Muscle layer of colon (tissue), 2 donors: ENCODE results near the gene IMMP2L.
"Not testable (repeated sequence)": the region's sequence is repeated elsewhere in the genome, so short reads cannot be mapped to it uniquely, and the experiment has no call there.

ENCODE experiments used
- H3K27ac ChIP-seq: one replicate; pipeline ENCODE4 v1.7.0; 2013; ENCODE audit warnings: low read depth, mild to moderate bottlenecking, low read length, moderate library complexity
- H3K27me3 ChIP-seq, 2 donors: one replicate each; pipeline ENCODE4 v1.7.0; 2013; ENCODE audit warnings: low read length in 2 of 2, mild to moderate bottlenecking in 2 of 2; ENCODE audit not compliant: insufficient read depth in 2 of 2, control insufficient read depth in 1 of 2
- H3K36me3 ChIP-seq: one replicate; pipeline ENCODE4 v1.7.0; 2013; ENCODE audit warnings: mild to moderate bottlenecking, low read length; ENCODE audit not compliant: insufficient read depth
- H3K4me1 ChIP-seq: one replicate; pipeline ENCODE4 v1.7.0; 2013; ENCODE audit warnings: mild to moderate bottlenecking, low read length; ENCODE audit not compliant: insufficient read depth
- H3K4me3 ChIP-seq, 2 donors: one replicate each; pipeline ENCODE4 v1.7.0; 2013; ENCODE audit warnings: low read length in 2 of 2, low read depth in 1 of 2, mild to moderate bottlenecking in 1 of 2, moderate library complexity in 1 of 2
- H3K9ac ChIP-seq: one replicate; pipeline ENCODE4 v1.7.0; 2013; ENCODE audit warnings: low read length
- H3K9me3 ChIP-seq: one replicate; pipeline ENCODE4 v1.7.0; 2013; ENCODE audit warnings: mild to moderate bottlenecking, low read length
- donor health status: abdominal sarcoma.
- donor health status: Adenocarcinoma of cecum.

The IMMP2L gene

DNA sequence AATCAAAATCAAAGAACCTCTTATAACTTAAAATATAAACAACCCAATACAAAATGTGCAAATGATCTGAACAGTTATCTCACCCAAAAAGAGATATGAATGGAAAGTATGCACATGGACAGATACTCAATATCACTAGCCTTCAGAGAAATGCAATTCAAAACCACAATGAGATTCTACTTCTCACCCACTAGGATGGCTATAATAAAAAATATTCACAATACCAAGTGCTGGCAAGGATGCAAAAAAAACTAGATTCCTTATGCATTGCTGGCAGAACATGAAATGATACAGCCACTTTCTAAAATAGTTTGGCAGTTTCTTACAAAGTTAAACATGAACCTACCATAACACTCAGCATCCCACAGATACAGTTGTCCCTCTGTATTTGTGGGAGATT, 601.5 kb downstream of the IMMP2L start:
- Histone ChIP-seq H3K27ac (no peak overlapping the region), H3K36me3 (no peaks in the 10 kb centered on the region), H3K9me3 (no peaks in the 10 kb centered on the region), H3K9ac (no peak overlapping the region), H3K4me1 (no peaks in the 10 kb centered on the region), H3K27me3 (no peaks in the 10 kb centered on the region), H3K4me3 (no peak overlapping the region)

DNA sequence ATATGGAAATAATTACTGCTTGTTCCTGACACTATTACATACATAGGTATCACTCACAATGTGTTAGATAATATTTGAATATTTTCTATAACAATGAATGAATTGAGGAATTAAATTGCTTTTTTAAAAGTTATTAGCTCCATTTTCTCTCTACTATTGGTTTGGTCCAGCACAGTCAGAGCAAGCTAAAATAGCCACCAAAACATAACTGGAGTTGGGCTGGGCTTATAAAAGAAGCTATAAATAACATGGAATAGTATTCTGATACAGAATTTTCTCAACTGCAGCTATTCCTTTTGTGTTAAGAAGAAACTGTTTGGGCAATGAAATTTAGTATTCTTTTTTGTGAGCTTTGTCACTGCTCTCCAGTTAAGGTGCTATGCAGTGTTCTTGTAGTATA, 614.0 kb downstream of the IMMP2L start:
- H3K36me3 ChIP-seq: no peaks in the 10 kb centered on the region
- no peak overlapping the region for H3K27ac ChIP-seq
- no peaks in the 10 kb centered on the region for H3K9me3 ChIP-seq
- H3K4me1 ChIP-seq: no peaks in the 10 kb centered on the region
- H3K27me3 ChIP-seq: no peaks in the 10 kb centered on the region
- H3K4me3 ChIP-seq: no peak overlapping the region
- H3K9ac ChIP-seq: no peak overlapping the region

DNA sequence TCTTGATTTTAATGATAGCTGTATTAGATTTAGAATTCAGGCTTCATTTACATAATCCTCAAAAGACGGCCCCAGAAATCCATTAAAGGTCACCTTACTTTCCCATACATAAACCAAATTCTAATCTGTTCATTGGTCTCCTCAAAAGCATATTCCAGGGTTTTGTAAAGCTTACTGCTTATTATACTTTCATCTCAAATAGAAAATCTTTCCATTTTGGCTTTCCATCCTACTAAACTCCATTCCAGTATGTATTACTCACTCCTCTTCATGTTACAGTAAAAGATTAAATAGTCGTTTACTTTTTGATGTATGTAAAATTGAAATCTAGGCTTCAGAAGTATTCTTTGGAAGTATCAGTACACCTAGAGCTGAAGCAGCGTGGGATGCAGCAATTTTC, 614.9 kb downstream of the IMMP2L start:
- Histone ChIP-seq H3K9me3 (no peaks in the 10 kb centered on the region), H3K36me3 (no peaks in the 10 kb centered on the region), H3K4me3 (no peak overlapping the region), H3K9ac (no peak overlapping the region), H3K27ac (no peak overlapping the region), H3K27me3 (no peaks in the 10 kb centered on the region), H3K4me1 (no peaks in the 10 kb centered on the region)

DNA sequence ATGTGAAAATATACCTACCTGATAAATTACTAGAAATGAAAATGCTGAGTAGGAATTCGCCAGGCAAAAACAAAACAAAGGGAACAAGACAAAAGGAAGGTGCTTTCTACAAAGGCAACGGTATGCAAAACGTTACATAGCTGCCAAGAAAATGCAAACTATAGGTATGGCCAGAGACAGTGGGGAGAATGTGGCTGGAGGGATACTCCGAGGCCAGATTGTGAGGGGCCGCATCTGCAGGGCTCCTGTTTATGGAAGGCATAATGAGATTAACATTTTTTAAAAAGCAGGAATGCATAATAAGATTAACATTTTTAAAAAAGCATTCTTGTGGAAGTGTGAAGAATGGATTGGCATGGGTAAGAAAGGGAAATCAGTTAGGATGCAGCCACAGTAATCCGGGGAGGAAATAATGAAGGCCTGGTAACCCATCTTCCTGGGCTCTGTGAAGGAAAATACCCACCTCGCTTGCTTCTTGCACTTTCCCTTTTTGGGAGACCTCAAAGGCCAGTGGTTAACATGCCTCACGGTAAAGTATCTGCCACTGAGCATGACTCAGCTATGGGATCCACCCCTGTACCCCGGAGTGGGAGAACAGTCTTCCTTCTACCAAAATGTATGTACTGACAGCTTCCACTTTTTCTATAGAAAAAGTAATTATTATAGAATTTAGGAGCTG, 617.2 kb downstream of the IMMP2L start:
- H3K9ac ChIP-seq: no peak overlapping the region
- no peaks in the 10 kb centered on the region for H3K9me3 ChIP-seq
- H3K36me3 ChIP-seq: no peaks in the 10 kb centered on the region
- H3K4me3 ChIP-seq: no peak overlapping the region
- H3K4me1 ChIP-seq: no peaks in the 10 kb centered on the region
- no peaks in the 10 kb centered on the region for H3K27me3 ChIP-seq
- no peak overlapping the region for H3K27ac ChIP-seq

GRCh38 chr7:110944448-110944847, 617.8 kb downstream of the IMMP2L start:
- H3K9me3 ChIP-seq: no peaks in the 10 kb centered on the region
- no peak overlapping the region for H3K9ac ChIP-seq
- no peaks in the 10 kb centered on the region for H3K36me3 ChIP-seq
- H3K4me1 ChIP-seq: no peaks in the 10 kb centered on the region
- no peak overlapping the region for H3K4me3 ChIP-seq
- H3K27me3 ChIP-seq: no peaks in the 10 kb centered on the region
- no peak overlapping the region for H3K27ac ChIP-seq

- Histone ChIP-seq H3K4me3 (no peak overlapping the region), H3K4me1 (no peaks in the 10 kb centered on the region), H3K9ac (no peak overlapping the region), H3K27ac (no peak overlapping the region), H3K36me3 (no peaks in the 10 kb centered on the region), H3K9me3 (no peaks in the 10 kb centered on the region), H3K27me3 (no peaks in the 10 kb centered on the region)
Measured at GRCh38 chr7:110943701-110944345, 618.5 kb downstream of the IMMP2L start.

DNA sequence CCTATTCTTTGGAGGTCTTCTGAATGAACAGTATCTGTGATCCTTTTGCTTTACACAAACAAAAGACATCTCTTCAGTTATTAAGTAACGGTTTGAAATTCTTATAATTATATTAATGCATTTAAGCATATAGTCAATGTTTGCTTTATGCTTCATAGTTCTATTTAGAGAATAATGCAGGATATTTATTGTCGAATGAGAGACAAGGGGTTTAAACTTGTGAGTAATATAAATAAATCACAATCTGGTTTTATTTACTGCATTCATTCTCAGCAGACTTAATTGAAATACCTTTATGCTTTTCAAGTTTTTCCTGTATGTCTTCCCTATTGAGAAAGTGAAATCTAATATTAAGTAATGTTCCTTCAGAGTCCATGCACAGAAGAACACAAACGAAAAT, 620.9 kb downstream of the IMMP2L start:
- Histone ChIP-seq H3K27me3 (no peaks in the 10 kb centered on the region), H3K36me3 (no peaks in the 10 kb centered on the region), H3K4me1 (no peaks in the 10 kb centered on the region), H3K9ac (no peak overlapping the region), H3K27ac (no peak overlapping the region), H3K9me3 (no peaks in the 10 kb centered on the region), H3K4me3 (no peak overlapping the region)

- H3K4me1 ChIP-seq: no peaks in the 10 kb centered on the region
- no peaks in the 10 kb centered on the region for H3K36me3 ChIP-seq
- H3K4me3 ChIP-seq: no peak overlapping the region
- H3K9ac ChIP-seq: no peak overlapping the region
- H3K9me3 ChIP-seq: no peaks in the 10 kb centered on the region
- H3K27me3 ChIP-seq: no peaks in the 10 kb centered on the region
- no peak overlapping the region for H3K27ac ChIP-seq
Measured at GRCh38 chr7:110940756-110941155, 621.5 kb downstream of the IMMP2L start.

- H3K27me3 ChIP-seq: no peaks in the 10 kb centered on the region
- no peak overlapping the region for H3K27ac ChIP-seq
- H3K9me3 ChIP-seq: no peaks in the 10 kb centered on the region
- H3K36me3 ChIP-seq: no peaks in the 10 kb centered on the region
- H3K9ac ChIP-seq: no peak overlapping the region
- H3K4me1 ChIP-seq: no peaks in the 10 kb centered on the region
- H3K4me3 ChIP-seq: no peak overlapping the region
Measured at GRCh38 chr7:110938165-110938564, 624.1 kb downstream of the IMMP2L start.

- not testable (repeated sequence) for H3K27me3 ChIP-seq, H3K36me3 ChIP-seq, H3K4me1 ChIP-seq, H3K9ac ChIP-seq, H3K9me3 ChIP-seq, H3K27ac ChIP-seq, H3K4me3 ChIP-seq
Measured at GRCh38 chr7:110936665-110937064, 625.6 kb downstream of the IMMP2L start.

- no peaks in the 10 kb centered on the region for H3K9me3 ChIP-seq
- H3K27me3 ChIP-seq: no peaks in the 10 kb centered on the region
- H3K4me3 ChIP-seq: no peak overlapping the region
- no peak overlapping the region for H3K27ac ChIP-seq
- H3K36me3 ChIP-seq: no peaks in the 10 kb centered on the region
- no peaks in the 10 kb centered on the region for H3K4me1 ChIP-seq
- no peak overlapping the region for H3K9ac ChIP-seq
Measured at GRCh38 chr7:110929480-110930249, 632.6 kb downstream of the IMMP2L start.
